Measurements from ENCODE around the gene NME5. TPM values are rescaled to one million over a fixed set of nuclear protein-coding genes. Genes with fewer than 3 reads are reported as not detected.

The NME5 gene
- total and polyA plus RNA-seq, 2 of the 4 experiments (the other 2 are of a cell fraction): 0.17 to 0.18 TPM

Small RNAs within 50 kb of the gene (microRNA-seq; reads per million reads assigned to microRNA genes)
- gene RNU6-1148P (ENCODE audit: insufficient read depth, insufficient read length): not detected
- gene RNU6-460P (ENCODE audit: insufficient read depth, insufficient read length): not detected
- not detected for gene RNU6-888P (ENCODE audit: insufficient read depth, insufficient read length)

Small RNAs within 50 kb of the gene (small RNA-seq; reads per million reads assigned to genes)
- 0 reads per million in 5 experiments for gene RNU6-1148P
- gene RNU6-460P: 0 to 1.2 (median 0.46) reads per million in 5 experiments
- gene RNU6-888P: 0 to 12.7 (median 0.65) reads per million in 5 experiments

Other genes with a start within 250 kb of the NME5 start
- gene PKD2L2, start 250.0 kb downstream of the NME5 start, total RNA-seq (2012; rRNA removed): not detected in 2 replicates
- gene PKD2L2, start 250.0 kb downstream of the NME5 start, polyA plus RNA-seq (2012; rRNA removed): not detected in 2 replicates
- gene FAM13B, start 106.3 kb downstream of the NME5 start, total RNA-seq (2012; rRNA removed): 15.1 and 21.9 TPM in 2 replicates
- 10.6 and 14.6 TPM in 2 replicates for gene FAM13B, start 106.3 kb downstream of the NME5 start, polyA plus RNA-seq (2012; rRNA removed)
- not detected in 2 replicates for gene WNT8A, start 55.4 kb downstream of the NME5 start, total RNA-seq (2012; rRNA removed)
- not detected in 2 replicates for gene WNT8A, start 55.4 kb downstream of the NME5 start, polyA plus RNA-seq (2012; rRNA removed)
- gene BRD8, start 39.2 kb upstream of the NME5 start, total RNA-seq (2012; rRNA removed): 35.8 and 36.9 TPM in 2 replicates
- gene BRD8, start 39.2 kb upstream of the NME5 start, polyA plus RNA-seq (2012; rRNA removed): 37.6 and 43.6 TPM in 2 replicates
- 106 and 119 TPM in 2 replicates for gene KIF20A, start 39.7 kb upstream of the NME5 start, total RNA-seq (2012; rRNA removed)
- 39.4 and 42.0 TPM in 2 replicates for gene KIF20A, start 39.7 kb upstream of the NME5 start, polyA plus RNA-seq (2012; rRNA removed)
- gene CDC23, start 73.9 kb upstream of the NME5 start, total RNA-seq (2012; rRNA removed): 28.0 and 29.4 TPM in 2 replicates
- gene CDC23, start 73.9 kb upstream of the NME5 start, polyA plus RNA-seq (2012; rRNA removed): 18.9 and 21.1 TPM in 2 replicates
- gene GFRA3, start 135.2 kb upstream of the NME5 start, total RNA-seq (2012; rRNA removed): not detected in 2 replicates
- not detected in 2 replicates for gene GFRA3, start 135.2 kb upstream of the NME5 start, polyA plus RNA-seq (2012; rRNA removed)
- 7.5 and 8.2 TPM in 2 replicates for gene CDC25C, start 192.4 kb upstream of the NME5 start, total RNA-seq (2012; rRNA removed)
- 6.9 and 7.3 TPM in 2 replicates for gene CDC25C, start 192.4 kb upstream of the NME5 start, polyA plus RNA-seq (2012; rRNA removed)
- 21.5 and 23.1 TPM in 2 replicates for gene FAM53C, start 198.8 kb upstream of the NME5 start, total RNA-seq (2012; rRNA removed)
- 25.6 and 27.5 TPM in 2 replicates for gene FAM53C, start 198.8 kb upstream of the NME5 start, polyA plus RNA-seq (2012; rRNA removed)
- gene KDM3B, start 213.3 kb upstream of the NME5 start, total RNA-seq (2012; rRNA removed): 35.8 and 36.7 TPM in 2 replicates
- 17.1 and 19.4 TPM in 2 replicates for gene KDM3B, start 213.3 kb upstream of the NME5 start, polyA plus RNA-seq (2012; rRNA removed)